Stimulated activated CD8-positive, alpha-beta memory T cell treated with anti-CD3 and anti-CD28 coated beads, Interleukin-4, amount 100 ng/mL, for 48 hours (primary cell): ENCODE measurements around the gene PNMT.

ENCODE experiments used
- DNase-seq: peaks from one replicate; pipeline ENCODE4 v3.0.0-alpha.2; 2020

The PNMT gene

DNA sequence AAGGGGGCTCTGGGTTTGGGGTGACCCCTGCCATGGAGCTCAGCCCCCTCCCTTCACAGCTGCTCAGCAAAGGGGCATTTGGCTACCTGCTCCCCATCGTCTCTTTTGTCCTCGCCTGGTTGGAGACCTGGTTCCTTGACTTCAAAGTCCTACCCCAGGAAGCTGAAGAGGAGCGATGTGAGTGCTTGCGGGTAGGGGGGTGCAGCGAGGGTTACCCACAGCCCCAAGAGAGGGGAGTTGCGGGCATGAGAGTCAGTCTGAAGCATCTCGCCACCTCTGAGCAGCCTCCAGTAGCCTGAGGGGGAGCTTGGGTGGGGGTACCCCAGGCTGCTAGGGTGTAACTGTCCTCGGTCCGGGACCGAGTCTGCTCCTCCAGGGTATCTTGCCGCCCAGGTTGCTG, 9.9 kb upstream of the PNMT start:
- no peak for DNase-seq

DNA sequence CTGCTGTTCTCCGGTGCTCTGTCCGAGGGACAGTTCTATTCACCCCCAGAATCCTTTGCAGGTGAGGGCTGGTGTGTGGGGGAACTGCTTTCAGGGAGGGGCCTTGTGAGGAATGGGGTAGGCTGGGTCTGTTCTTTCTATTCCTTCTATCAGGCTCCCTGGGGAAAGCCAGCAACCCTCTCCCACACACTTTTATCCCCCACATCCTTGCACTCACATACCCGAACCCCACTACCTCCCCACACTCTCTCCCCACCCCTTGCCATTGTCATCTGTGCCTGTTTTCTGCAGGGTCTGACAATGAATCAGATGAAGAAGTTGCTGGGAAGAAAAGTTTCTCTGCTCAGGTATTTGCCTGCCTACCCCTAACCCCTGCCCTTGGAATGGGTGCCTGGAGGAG, 9.5 kb upstream of the PNMT start:
- DNase-seq = no peak

DNA sequence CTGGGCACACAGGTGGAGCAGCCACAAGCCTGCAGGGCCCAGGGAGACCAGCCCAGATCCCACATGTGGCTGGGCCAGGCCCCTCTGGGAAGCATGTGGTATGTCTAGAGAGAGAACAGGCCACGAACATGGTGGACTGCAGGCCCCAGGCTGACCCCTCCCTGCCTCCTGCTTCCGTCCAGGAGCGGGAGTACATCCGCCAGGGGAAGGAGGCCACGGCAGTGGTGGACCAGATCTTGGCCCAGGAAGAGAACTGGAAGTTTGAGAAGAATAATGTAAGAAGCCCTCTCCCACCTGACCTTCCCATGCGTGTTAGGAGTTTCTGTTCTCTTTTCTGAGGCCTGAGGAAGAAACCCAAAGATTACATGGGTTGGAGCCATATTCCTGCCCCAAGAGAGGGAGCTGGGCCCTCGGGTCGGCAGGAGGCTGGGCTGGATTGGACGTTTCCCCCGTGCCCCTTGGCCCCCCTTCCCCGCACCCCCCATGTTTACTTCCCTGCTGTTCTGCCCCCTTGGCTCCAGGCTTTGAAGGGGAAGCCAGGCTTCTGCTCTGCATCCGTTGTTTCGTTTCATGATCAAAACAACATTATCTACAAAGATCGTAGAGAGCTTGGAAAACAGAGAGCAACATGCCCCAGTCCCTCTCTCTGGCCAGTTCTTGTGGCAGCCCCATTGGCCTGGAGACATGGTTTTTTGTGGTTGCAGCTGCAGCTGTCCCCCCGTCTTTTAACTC, 8.8 kb upstream of the PNMT start:
- DNase-seq = no peak

DNA sequence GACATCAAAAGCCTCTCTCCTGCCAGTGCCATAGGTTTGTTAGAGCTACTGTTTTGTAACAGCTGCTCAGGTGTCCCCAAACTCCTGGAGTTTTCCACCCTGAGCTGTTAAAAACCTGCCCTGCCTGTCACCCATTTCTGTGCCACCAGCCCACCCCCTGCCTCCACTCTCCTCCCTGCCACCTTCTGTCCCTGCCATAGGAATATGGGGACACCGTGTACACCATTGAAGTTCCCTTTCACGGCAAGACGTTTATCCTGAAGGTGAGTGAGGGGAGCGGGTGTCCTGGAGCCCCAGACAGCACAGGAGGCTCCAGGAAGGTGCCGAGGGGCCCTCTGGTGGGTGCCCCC, 8.3 kb upstream of the PNMT start:
- DNase-seq = no peak

DNA sequence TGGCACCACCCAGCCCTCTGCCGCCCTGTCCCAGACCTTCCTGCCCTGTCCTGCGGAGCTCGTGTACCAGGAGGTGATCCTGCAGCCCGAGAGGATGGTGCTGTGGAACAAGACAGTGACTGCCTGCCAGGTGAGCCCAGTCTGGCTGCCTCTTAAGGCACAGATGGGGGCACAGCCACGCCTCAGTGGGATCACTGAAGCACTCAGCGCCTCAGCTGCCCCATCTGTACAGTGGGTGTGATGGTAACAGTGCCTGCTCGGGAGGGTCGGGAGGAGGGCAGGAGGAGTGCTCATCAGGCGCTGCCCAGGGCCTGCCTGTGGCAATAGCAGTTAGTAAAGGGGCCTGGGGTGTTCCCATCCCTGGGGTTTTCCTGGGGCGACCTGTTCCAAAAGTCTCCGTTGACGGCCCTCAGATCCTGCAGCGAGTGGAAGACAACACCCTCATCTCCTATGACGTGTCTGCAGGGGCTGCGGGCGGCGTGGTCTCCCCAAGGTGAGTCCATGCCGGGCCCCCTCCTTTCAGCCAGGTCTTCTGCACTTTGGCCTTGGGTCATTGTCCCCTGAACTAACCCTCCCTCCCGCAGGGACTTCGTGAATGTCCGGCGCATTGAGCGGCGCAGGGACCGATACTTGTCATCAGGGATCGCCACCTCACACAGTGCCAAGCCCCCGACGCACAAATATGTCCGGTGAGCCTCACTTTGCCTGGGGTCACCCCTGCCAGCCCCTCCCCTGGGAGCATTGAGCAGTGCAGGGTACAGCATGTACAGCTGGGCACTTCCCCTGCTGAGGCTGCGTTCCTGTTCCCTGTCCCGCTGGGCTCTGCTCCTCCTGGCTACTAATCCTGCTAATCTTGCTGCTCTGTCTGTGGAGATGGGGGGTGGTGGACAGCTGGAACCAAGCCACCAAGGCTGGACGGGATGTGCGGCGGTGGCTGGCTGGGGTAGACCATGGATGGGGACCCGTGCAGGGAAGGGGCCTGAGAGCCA, 7.6 kb upstream of the PNMT start:
- DNase-seq = no peak

DNA sequence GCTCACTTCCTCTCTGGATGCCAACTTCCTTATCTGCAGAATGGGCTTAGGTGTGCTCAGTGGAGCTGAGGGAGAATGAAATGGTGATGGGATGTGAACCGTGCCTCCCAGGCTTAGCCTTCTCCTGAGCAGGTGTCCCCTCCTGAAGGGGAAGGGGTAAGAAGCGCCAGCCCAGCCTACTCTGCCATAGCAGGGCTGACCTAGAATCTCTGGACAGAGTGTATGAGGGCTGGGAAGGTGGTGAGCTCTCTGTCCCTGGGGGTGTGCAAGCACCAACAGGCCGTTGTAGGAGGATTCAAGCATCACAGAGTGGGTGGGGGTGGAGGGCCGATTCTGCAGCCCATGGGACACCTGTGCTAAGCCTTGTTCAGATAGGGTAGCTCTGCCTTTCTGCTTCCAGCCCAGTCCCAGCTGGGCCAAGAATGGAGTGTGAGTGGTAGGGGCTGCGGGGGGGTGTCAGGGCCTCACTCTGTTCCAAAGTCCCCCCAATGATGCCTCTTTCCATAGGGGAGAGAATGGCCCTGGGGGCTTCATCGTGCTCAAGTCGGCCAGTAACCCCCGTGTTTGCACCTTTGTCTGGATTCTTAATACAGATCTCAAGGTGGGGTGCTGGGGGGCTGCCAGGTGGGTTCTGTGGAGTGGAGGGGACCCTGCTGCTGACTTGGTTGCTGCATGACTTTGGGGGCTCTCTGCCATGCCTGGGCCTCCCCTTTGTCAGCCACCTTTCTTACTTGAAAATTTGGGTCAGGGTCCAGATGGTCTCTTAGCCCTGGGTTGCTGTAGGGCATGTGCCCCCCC, 6.3 kb upstream of the PNMT start:
- DNase-seq = no peak

DNA sequence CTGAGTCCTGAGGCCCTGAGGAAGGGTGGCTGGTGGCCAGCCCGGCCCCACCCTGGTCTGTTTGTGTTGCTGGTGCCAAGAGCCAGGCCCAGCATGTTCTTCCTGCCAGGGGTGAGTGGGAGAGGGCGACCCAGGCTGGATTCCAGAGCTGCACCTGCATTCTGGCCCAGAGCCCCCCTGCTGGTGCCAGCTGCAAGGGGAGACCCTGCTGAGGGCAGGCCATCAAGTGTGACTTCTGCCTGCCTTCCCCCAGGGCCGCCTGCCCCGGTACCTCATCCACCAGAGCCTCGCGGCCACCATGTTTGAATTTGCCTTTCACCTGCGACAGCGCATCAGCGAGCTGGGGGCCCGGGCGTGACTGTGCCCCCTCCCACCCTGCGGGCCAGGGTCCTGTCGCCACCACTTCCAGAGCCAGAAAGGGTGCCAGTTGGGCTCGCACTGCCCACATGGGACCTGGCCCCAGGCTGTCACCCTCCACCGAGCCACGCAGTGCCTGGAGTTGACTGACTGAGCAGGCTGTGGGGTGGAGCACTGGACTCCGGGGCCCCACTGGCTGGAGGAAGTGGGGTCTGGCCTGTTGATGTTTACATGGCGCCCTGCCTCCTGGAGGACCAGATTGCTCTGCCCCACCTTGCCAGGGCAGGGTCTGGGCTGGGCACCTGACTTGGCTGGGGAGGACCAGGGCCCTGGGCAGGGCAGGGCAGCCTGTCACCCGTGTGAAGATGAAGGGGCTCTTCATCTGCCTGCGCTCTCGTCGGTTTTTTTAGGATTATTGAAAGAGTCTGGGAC, 5.5 kb upstream of the PNMT start:
- DNase-seq = no peak

DNA sequence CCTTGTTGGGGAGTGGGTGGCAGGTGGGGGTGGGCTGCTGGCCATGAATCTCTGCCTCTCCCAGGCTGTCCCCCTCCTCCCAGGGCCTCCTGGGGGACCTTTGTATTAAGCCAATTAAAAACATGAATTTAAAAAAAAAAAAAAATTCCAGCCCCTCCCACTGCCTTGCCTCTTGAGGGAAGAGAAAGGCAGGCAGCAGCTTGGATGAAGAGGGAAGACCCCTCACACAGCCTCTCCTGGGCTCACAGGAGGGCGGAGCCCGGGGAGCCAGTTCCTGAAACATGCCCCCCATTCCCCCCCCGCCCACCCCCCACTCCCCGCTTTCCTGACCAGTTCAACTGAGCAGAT, 4.9 kb upstream of the PNMT start:
- no peak for DNase-seq

DNA sequence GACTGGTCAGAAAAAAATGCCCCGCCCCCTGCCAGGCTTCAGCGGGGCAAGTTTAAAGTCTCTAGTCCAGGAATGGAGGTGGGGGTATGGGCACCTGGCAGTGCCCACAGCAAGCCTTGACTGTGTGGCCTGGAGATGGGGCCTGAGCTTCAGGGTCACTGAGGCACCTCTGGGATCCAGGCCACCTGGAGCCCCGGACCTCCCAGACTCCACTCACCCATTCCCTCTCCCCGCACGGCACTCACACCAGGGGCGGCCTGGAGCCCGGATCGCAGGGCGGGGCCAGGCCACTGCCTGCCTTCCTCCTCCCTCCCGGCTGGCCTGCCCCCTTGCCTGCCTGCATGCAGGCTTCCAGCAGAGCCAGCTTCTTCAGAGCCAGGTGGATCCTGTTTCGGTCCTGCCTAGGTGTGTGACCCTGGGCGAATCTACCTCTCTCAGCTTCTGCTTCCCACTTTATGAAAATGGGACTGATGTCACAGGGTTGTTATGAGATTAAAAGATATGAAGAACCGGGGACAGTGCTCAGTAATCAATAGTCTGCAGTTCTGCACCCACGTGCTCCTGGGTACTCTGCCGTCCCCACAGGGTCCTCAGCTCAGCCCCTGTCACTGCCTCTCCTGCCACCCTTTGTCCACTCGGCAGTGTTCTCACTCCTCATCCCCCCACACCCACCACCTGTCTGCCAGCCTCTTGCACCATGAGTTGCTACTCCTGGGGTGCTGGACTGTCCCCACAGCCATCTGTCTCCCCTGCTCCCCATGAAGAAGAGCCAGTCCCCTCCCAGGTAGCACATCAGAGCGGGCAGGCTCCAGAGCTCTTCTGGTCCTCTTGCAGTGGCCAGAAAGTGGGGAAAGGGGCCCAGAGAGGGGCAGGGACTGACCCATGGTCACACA, 4.3 kb upstream of the PNMT start:
- DNase-seq = no peak

DNA sequence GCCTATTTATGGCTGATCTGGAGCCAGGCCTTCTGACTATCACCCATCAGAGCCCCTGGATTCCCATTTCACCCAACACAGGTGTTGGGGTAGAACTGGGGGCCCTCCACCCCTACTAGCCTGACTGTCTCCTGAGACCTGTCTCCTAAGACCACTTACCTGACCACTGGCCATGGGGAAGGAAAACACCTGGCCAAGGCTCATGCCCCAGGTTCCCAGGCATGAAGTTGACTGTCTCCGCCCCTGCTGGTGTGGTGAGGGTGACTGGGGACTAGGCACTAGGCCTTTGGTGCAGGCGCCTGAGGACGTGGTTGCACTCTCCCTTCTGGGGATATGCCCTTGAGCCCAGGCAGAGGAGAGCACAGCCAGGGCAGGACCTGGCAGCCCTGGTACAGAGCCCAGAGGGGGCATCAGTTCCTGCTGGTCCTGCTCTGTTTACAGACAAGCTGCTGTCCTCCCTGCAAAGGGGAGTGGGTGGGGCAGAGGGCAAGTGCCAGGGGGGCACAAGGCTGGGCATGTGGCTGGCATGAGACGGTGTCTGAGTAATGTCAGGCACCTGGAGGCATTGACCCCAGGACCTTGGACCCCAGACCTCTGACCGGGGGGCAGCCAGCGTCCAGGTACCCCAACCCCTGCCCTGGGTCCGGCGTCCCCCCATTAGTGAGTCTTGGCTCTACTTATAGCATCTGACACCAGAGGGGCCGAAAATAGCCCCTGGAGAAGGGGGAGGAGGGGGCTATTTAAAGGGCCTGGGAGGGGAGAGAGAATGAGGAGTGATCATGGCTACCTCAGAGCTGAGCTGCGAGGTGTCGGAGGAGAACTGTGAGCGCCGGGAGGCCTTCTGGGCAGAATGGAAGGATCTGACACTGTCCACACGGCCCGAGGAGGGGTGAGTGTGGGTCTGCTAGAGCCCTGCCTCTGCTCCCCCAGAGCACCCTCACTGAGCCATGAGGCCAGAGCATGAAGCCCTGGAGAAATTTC, 3.4 kb upstream of the PNMT start, which contains the start of gene TCAP:
TCAP (plus strand) TSS at position 769 of the 981 bp plus-strand sequence; CDS start at position 780, 11 bp downstream.
- no peak for DNase-seq

DNA sequence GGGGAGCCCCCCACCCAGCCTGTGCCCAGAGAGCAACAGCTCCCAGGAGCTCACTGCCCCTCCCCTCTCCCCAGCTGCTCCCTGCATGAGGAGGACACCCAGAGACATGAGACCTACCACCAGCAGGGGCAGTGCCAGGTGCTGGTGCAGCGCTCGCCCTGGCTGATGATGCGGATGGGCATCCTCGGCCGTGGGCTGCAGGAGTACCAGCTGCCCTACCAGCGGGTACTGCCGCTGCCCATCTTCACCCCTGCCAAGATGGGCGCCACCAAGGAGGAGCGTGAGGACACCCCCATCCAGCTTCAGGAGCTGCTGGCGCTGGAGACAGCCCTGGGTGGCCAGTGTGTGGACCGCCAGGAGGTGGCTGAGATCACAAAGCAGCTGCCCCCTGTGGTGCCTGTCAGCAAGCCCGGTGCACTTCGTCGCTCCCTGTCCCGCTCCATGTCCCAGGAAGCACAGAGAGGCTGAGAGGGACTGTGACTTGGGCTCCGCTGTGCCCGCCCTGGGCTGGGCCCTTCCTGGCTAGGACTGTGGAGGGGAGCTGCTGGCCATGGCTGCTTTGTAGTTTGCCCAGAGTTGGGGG, 2.5 kb upstream of the PNMT start:
- no peak for DNase-seq

DNA sequence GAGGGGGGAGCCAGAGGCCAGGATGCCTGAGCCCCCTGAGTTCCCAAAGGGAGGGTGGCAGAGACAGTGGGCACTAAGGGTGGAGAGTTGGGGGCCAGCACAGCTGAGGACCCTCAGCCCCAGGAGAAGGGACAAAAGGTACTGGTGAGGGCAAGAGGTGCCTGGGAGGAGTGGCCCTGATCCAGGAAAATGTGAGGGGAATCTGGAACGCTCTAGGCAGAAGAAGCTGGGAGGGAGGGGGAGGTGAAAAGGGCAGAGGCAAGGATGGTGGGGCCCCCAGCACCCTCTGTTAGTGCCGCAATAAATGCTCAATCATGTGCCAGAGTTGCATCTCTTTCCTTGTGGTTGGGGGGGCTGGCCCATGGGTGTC, 2.0 kb upstream of the PNMT start:
- no peak for DNase-seq

DNA sequence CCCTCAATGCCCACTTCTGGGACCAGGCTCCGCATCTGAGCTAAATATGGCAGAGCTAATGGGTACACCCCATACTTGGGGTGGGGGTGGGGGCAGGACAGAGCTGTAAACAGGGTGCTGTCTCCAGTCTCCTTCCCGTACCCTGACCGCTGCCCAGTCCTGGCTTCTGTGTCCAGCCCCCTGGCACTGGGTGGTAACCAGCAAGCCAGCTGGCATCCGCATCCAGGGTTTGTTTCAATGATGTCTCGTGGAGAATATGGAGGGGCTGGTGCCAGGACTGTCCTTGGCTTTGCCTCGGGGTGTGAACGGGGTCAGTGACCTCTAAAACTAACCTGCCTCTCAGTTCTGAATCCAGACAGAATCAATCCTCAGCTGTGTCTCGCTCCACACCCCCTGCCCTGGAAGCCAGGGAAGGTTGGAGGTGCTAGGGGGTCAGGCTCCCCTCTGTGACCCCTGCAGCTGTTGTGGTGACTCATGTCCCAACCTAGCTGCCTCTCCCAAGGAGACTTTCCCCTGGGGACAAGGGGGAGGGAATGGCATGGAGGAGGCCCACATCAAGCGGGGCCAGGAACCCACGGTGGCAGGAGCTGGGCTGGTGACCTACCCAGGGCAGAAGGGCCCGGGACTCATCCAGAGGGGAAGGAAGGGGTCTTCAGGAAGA, 1.5 kb upstream of the PNMT start:
- no peak for DNase-seq

DNA sequence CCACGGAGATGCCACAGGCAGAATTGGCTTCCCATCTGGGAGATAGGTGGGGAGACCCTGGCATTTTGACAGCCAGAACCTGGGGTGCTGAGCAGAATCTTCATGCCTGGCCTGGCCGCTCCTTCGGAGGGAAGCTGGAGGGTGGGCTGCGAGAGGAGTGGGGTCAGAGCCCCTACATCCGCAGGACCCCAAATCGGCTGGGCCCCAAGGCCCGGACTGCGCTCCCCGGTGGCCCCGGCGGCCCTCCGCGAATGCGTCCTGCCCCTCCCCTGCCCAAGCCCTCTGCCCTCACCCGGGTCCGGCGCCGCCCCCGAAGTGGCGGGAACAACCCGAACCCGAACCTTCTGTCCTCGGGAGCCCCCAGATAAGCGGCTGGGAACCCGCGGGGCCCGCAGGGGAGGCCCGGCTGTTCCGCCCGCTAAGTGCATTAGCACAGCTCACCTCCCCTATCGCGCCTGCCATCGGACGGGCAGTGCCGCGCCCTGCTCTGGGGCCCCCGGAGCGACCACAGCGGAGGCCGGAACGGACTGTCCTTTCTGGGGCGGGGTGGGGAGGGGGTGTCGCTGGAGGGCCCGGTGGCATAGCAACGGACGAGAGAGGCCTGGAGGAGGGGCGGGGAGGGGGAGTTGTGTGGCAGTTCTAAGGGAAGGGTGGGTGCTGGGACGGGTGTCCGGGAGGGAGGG, 850 bp upstream of the PNMT start:
- DNase-seq = no peak

DNA sequence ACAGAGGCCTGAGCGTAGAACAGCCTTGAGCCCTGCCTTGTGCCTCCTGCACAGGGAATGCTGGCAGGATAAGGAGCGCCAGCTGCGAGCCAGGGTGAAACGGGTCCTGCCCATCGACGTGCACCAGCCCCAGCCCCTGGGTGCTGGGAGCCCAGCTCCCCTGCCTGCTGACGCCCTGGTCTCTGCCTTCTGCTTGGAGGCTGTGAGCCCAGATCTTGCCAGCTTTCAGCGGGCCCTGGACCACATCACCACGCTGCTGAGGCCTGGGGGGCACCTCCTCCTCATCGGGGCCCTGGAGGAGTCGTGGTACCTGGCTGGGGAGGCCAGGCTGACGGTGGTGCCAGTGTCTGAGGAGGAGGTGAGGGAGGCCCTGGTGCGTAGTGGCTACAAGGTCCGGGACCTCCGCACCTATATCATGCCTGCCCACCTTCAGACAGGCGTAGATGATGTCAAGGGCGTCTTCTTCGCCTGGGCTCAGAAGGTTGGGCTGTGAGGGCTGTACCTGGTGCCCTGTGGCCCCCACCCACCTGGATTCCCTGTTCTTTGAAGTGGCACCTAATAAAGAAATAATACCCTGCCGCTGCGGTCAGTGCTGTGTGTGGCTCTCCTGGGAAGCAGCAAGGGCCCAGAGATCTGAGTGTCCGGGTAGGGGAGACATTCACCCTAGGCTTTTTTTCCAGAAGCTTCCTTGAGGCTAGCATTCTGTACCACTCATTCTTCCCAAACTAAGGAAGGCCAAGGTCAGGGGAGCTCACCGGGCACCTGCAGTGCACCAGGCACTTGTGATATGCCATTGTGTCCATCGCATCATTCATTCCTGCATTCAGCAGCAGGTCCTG, 1.9 kb downstream of the PNMT start:
- DNase-seq = no peak

DNA sequence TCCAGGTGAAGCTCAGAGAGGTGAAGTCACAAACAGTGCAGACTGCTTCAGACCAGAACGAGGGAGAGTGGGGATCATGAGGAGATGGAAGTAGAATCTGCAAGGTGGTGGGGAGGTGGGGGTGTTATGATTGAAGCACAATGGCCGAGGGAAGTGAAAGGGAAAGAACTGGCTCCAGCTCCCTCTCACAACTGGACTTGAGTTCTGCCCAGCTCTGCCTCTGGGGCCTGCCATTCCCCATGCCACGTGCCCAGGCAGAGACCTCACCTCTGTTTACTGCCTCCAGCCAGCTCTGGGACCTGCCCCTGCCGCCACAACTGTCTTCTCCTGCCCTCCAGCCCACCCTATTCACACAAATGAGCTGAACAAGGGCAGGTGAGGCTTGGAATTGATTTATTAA, 2.5 kb downstream of the PNMT start:
- DNase-seq = no peak

DNA sequence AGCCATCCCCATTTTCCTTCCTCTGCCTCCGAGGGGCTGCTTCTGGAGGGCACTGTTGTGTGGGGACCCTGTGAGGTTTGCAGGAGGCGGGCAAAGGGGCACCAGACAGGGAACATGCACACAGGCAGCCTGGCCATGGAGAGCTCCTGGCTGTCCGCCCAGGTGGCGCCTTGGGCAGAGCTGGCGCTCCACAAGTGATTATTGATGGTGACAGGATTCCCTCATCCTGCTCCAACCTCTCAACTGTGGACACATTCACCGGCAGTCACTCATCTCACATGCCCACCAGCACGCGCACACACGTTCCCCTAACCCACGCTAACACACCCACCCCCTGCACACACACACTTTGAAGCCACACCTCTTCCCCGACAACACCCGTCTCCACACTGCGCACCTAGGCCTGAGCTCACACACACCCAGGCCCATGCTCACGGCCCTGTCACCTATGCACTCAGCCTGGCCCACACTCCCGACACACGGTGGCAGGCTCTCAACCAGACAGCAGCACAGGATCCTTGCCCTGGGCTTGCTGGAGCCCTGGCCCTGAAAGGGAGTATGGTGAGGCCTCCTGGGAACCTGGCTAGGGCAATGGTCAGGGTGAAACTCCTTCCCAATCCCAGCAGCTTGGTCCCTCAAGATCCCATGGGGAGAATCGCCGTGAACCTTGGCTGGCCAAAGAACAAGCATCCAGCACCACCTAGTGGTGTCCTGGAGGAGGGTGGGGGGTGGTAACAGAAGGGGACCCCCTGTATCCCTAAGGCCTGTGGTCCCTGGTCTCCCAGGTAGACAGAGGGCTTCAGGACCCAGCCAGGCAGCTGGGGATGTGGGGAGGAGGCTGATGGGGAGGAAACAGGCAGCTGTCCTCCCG, 3.6 kb downstream of the PNMT start:
- no peak for DNase-seq
